SK-N-SH treated with all-trans-retinoic acid at 6 μM for 48 hours (cell line): Measurements from ENCODE around the gene UNC13B.

Source experiments
- ARNTL ChIP-seq: fragments of 450-650 bp; formaldehyde crosslinking; IDR thresholded peaks from 2 replicates; pipeline ENCODE4 v1.5.0; 2020; ENCODE audit warnings: low read depth, mild to moderate bottlenecking, moderate library complexity, borderline replicate concordance
- CSDC2 ChIP-seq: fragments of 250-450 bp; sonication (Bioruptor Pico); IDR thresholded peaks from 2 replicates; pipeline ENCODE4 v1.5.0; 2020; ENCODE audit warnings: mild to moderate bottlenecking, moderate library complexity
- CSRNP3 ChIP-seq: fragments of 250-450 bp; sonication (Bioruptor Pico); IDR thresholded peaks from 2 replicates; pipeline ENCODE4 v1.5.1; 2021; ENCODE audit warnings: mild to moderate bottlenecking, moderate library complexity
- ESRRG ChIP-seq: fragments of 250-450 bp; sonication (Bioruptor Pico); IDR thresholded peaks from 2 replicates; pipeline ENCODE4 v1.6.1; 2021; ENCODE audit warnings: mild to moderate bottlenecking
- ISL1 ChIP-seq: fragments of 250-450 bp; sonication (Bioruptor Pico); IDR thresholded peaks from 2 replicates; pipeline ENCODE4 v2.1.2; 2022; ENCODE audit warnings: mild to moderate bottlenecking, moderate library complexity
- PATZ1 ChIP-seq: fragments of 250-450 bp; sonication (Bioruptor Pico); IDR thresholded peaks from 2 replicates; pipeline ENCODE4 v1.8.0; 2020; ENCODE audit warnings: mild to moderate bottlenecking, moderate library complexity, borderline replicate concordance
- PPARA ChIP-seq: fragments of 250-450 bp; sonication (Bioruptor Pico); IDR thresholded peaks from 2 replicates; pipeline ENCODE4 v1.5.0; 2020; ENCODE audit warnings: mild to moderate bottlenecking, borderline replicate concordance
- SNAI2 ChIP-seq: fragments of 250-450 bp; sonication (Bioruptor Pico); IDR thresholded peaks from 2 replicates; pipeline ENCODE4 v1.5.0; 2020; ENCODE audit warnings: mild to moderate bottlenecking, moderate library complexity
- ZC3H10 ChIP-seq: fragments of 250-450 bp; sonication (Bioruptor Pico); IDR thresholded peaks from 2 replicates; pipeline ENCODE4 v1.5.1; 2021; ENCODE audit warnings: mild to moderate bottlenecking, moderate library complexity
- ZFP30 ChIP-seq: fragments of 450-650 bp; formaldehyde crosslinking; IDR thresholded peaks from 2 replicates; pipeline ENCODE4 v1.5.0; 2022; ENCODE audit warnings: mild to moderate bottlenecking, moderate library complexity
- ZNF565 ChIP-seq: fragments of 450-650 bp; formaldehyde crosslinking; conservative IDR thresholded peaks from 2 replicates; pipeline ENCODE4 v1.5.0; 2020; ENCODE audit warnings: low read depth, mild to moderate bottlenecking, moderate library complexity
- ZNF8 ChIP-seq: fragments of 450-650 bp; formaldehyde crosslinking; IDR thresholded peaks from 2 replicates; pipeline ENCODE4 v1.5.0; 2020; ENCODE audit warnings: mild to moderate bottlenecking, moderate library complexity

- no peak for TF ChIP-seq ZNF8 (CRISPR knock-in tag)
- TF ChIP-seq PATZ1 (CRISPR knock-in tag), result no peak
- TF ChIP-seq ESRRG (CRISPR knock-in tag), result no peak
- no peak for TF ChIP-seq CSDC2 (CRISPR knock-in tag)
- TF ChIP-seq ARNTL (CRISPR knock-in tag), result no peak
- no peak for TF ChIP-seq SNAI2 (CRISPR knock-in tag)
- TF ChIP-seq ZFP30 (CRISPR knock-in tag), result no peak
- no peak for TF ChIP-seq CSRNP3 (CRISPR knock-in tag)
- no peak for TF ChIP-seq ZNF565
- TF ChIP-seq ZC3H10 (CRISPR knock-in tag), result no peak
- no peak for TF ChIP-seq ISL1
- no peak for TF ChIP-seq PPARA (CRISPR knock-in tag)
Observed at GRCh38 chr9:35380039-35380438, 218.2 kb downstream of the UNC13B start.
